Stomach (tissue), 9 donors: ENCODE results near the gene ANKRD40CL. TPM values are rescaled to one million over a fixed set of nuclear protein-coding genes. Genes with fewer than 3 reads are reported as not detected.
A peak's percentile ranks its signal among the peaks of the same experiment; 100 is the strongest.

Experiments used
- DNase-seq, 2 donors: peaks; one replicate each; pipeline versions ENCODE4 v3.0.0 to v3.0.0-alpha.2; 2013 to 2019
- H3K27ac ChIP-seq, 5 donors: fragments of 200-600 bp in 4 of 5; sonication (generic) in 4 of 5; one replicate each; pipeline ENCODE4 v1.5.1; 2013 to 2019; ENCODE audit warnings: mild to moderate bottlenecking in 1 of 5, moderate library complexity in 1 of 5
- H3K27me3 ChIP-seq, 3 donors: fragments of 200-600 bp; sonication (generic); one replicate each; pipeline ENCODE4 v1.5.1; 2017 to 2019; ENCODE audit warnings: mixed run types in 1 of 3
- H3K36me3 ChIP-seq, 4 donors: fragments of 200-600 bp; sonication (generic); 1 replicate in 3 of 4; 2 replicates in 1 of 4; pipeline ENCODE4 v1.5.1; 2016 to 2019
- H3K4me1 ChIP-seq, 4 donors: fragments of 200-600 bp; sonication (generic); one replicate each; pipeline ENCODE4 v1.5.1; 2016 to 2019
- H3K4me3 ChIP-seq, 4 donors: fragments of 200-600 bp; sonication (generic) in 3 of 4; one replicate each; pipeline ENCODE4 v1.5.1; 2016 to 2019; ENCODE audit warnings: mild to moderate bottlenecking in 1 of 4
- H3K9me3 ChIP-seq, 4 donors: fragments of 200-600 bp; sonication (generic); one replicate each; pipeline ENCODE4 v1.5.1; 2016 to 2019
- EP300 ChIP-seq: sonication (generic); formaldehyde crosslinking; IDR thresholded peaks from one replicate; pipeline ENCODE4 v1.6.1; 2017; ENCODE audit warnings: antibody characterized with exemption
- POLR2A ChIP-seq, 4 donors: fragments of 450-650 bp; IDR thresholded peaks; one replicate each; pipeline ENCODE4 v1.6.1; 2016; ENCODE audit warnings: antibody characterized with exemption in 4 of 4, control low read depth in 2 of 4, mild to moderate bottlenecking in 1 of 4, moderate library complexity in 1 of 4
- POLR2AphosphoS5 ChIP-seq, 3 donors: sonication (generic); formaldehyde crosslinking; IDR thresholded peaks; one replicate each; pipeline ENCODE4 v1.6.1; 2016; ENCODE audit warnings: antibody characterized with exemption in 3 of 3
- WGBS, 5 donors: extraction: QIAGEN DNeasy Blood & Tissue Kit in 3 of 5; methylation state at CpG; one replicate each; pipeline versions ENCODE4 v1.1.5 to v1.1.7; 2013 to 2018; 5-methylcytosine and 5-hydroxymethylcytosine counted together
- intact Hi-C: fragments of 100-400 bp; cut with DNase I; formaldehyde crosslinking; loops from one replicate; pipeline ENCODE4 v1.15.1; 2023; ENCODE audit warnings: low total_unique reads
- polyA plus RNA-seq, 3 donors: library from polyadenylated mRNA; stranded (reverse); fragments of 200-250 nt; gene quantifications; one replicate each; pipeline ENCODE4 v1.2.3, GENCODE V29; 2013
- total RNA-seq, 5 donors: library from RNA; depleted of rRNA; stranded (reverse); fragments of >200 nt; gene quantifications; one replicate each; pipeline versions ENCODE4 v1.1.0 to v1.2.3, GENCODE V29; 2014 to 2016
- TF ChIP-seq, protein P1 (sequence below), 7 experiments: fragments of 450-650 bp in 4 of 7; fragments of 200-600 bp in 3 of 7; sonication (generic) in 3 of 7; IDR thresholded peaks; one replicate each; pipeline ENCODE4 v1.5.1; 2016 to 2019; ENCODE audit warnings: antibody characterized with exemption in 7 of 7, control low read depth in 2 of 7, mild to moderate bottlenecking in 1 of 7
- donor health status: healthy with polysubstance abuse.
- donor health status: Bipolar disorder and iron deficiency.
- donor health status: healthy.

The ANKRD40CL gene
- total and polyA plus RNA-seq, 8 donors, result 0.40 to 19.4 (median 2.8) TPM; not detected in 3

DNA sequence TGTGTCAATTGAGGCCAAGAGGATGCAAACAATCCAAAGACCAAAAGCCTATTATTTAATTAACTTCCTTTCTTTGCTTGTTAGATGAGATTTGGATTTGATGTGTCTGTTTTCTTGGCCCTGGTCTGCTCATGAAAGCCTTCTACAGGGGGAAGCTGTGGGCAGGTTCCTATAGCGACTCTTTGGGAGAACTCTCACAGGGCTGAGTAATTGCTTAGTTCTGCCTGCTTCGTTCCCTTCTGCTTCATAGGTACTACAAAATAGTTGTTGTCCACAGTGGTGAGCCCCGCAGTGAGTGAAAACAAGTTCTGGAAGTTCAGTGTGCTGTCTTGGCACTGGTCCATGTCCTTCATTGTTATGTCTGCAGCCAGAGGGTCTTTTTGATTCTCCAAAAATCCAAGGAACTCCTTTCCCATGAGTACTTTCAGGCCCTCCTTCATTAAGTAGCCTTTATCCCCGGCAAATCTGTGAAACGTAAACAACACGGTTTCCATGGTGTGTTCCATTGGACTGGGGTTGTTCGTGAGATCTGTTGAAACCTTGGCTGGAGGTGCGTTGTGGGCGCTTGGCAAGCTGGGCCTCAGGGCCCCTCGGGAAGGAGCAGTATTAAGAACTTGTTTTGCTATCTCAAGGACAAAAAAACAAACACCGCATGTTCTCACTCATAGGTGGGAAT is 30.0 kb upstream of the ANKRD40CL start:
- TF ChIP-seq POLR2AphosphoS5 (IDR thresholded peaks at IDR 0.05) (no peak), EP300 (no peak), POLR2A (IDR thresholded peaks at IDR 0.05) (no peak)
- TF ChIP-seq, protein P1, sequence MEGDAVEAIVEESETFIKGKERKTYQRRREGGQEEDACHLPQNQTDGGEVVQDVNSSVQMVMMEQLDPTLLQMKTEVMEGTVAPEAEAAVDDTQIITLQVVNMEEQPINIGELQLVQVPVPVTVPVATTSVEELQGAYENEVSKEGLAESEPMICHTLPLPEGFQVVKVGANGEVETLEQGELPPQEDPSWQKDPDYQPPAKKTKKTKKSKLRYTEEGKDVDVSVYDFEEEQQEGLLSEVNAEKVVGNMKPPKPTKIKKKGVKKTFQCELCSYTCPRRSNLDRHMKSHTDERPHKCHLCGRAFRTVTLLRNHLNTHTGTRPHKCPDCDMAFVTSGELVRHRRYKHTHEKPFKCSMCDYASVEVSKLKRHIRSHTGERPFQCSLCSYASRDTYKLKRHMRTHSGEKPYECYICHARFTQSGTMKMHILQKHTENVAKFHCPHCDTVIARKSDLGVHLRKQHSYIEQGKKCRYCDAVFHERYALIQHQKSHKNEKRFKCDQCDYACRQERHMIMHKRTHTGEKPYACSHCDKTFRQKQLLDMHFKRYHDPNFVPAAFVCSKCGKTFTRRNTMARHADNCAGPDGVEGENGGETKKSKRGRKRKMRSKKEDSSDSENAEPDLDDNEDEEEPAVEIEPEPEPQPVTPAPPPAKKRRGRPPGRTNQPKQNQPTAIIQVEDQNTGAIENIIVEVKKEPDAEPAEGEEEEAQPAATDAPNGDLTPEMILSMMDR (IDR thresholded peaks at IDR 0.05), result no peak
- Histone ChIP-seq H3K9me3 (no peaks in the 10 kb centered on the region), H3K27ac (no peak overlapping the region), H3K4me3 (no peak overlapping the region), H3K36me3 (no peaks in the 10 kb centered on the region), H3K4me1 (peaks cover 0 to 7% (median 0%) of the 10 kb centered on the region in 4 donors), H3K27me3 (no peaks in the 10 kb centered on the region)
- DNase-seq, result peak in 1 of 2 donors; percentile 41
- intact Hi-C loops, result no loop called here
- WGBS, 5 donors, result 41 to 54% (median 50%) methylated on average over 11 of the region's 11 CpGs

DNA sequence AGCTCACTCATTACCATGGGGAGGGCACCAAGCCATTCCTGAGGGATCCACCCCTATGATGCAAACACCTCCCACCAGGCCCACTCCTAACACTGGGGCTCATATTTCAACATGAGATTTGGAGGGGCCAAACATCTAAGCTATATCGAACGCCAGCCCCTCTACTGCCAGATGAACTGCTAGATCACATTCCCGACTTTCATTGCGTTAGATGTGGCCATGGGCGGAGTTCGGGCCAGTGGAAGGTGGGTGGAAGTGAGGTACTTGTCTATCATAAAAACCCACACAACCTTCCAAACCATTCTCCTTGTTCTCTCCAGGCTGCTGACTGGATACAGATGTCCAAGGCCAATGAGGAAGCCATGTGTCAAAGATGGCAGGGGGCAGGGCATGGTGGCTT is 27.0 kb upstream of the ANKRD40CL start:
- peaks cover 0 to 7% (median 0%) of the 10 kb centered on the region in 4 donors for H3K4me1 ChIP-seq
- TF ChIP-seq, protein P1 (IDR thresholded peaks at IDR 0.05), result no peak
- no peak overlapping the region for H3K4me3 ChIP-seq
- H3K9me3 ChIP-seq, result no peaks in the 10 kb centered on the region
- H3K27me3 ChIP-seq, result no peaks in the 10 kb centered on the region
- whole genome bisulfite sequencing, 5 donors, result 91 to 98% (median 95%) methylated on average over 6 of the region's 6 CpGs
- no peaks in the 10 kb centered on the region for H3K36me3 ChIP-seq
- no peak for DNase-seq
- H3K27ac ChIP-seq, result no peak overlapping the region
- intact Hi-C loops, result loop anchor here (5.0 kb wide), 1 partner anchor 38 kb away; no protein-coding TSS in a partner anchor

DNA sequence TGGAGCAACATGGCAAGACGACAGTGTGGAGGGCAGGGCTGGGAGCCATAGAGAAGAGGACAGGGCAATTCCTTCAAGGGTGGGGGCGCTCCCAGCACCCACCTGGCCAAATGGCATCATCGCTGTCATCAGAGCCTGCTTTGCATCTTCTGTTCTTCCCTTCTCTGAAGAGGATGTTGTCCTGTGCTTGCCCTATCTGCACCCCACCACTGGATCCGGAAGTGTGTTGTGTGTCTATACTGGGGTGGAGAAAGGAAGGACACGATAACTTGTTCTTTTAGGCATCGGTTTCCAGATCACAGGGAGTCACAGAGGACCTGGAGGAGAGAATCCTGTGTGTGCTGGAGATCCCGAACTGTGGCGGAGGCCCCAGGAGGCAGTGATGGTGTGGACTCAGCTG is 25.7 kb upstream of the ANKRD40CL start:
- no peaks in the 10 kb centered on the region for H3K36me3 ChIP-seq
- intact Hi-C loops, result loop anchor here (5.0 kb wide), 1 partner anchor 39 kb away; no protein-coding TSS in a partner anchor
- DNase-seq, result no peak
- H3K27me3 ChIP-seq, result no peaks in the 10 kb centered on the region
- 88 to 97% (median 95%) methylated on average over 8 of the region's 8 CpGs for WGBS, 5 donors
- H3K4me3 ChIP-seq, result no peak overlapping the region
- H3K4me1 ChIP-seq, result peaks cover 0 to 7% (median 0%) of the 10 kb centered on the region in 4 donors
- TF ChIP-seq POLR2A (IDR thresholded peaks at IDR 0.05) (no peak), POLR2AphosphoS5 (IDR thresholded peaks at IDR 0.05) (no peak), EP300 (no peak)
- TF ChIP-seq, protein P1 (IDR thresholded peaks at IDR 0.05), result no peak
- no peaks in the 10 kb centered on the region for H3K9me3 ChIP-seq
- no peak overlapping the region for H3K27ac ChIP-seq

DNA sequence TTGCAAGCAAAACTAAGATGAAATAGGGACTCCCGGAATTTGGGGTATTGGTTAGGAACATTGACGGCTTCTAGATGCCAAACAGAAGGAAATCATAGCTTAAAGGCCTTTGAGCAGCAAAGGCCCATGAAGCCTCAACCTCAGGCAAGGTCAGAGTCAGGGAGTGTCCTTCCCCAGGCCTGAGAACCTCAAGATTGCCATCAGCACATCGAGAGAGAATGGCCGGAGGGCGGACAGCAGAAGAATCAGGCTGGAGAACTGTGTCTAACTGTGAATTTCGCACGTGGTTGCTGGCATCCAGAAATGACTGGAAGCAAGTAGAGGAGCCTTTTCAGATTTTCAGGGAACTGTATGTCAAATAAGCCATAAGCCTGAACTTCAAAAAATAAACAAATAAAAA is 24.8 kb upstream of the ANKRD40CL start:
- Histone ChIP-seq H3K27ac (no peak overlapping the region), H3K4me1 (peaks cover 0 to 2% (median 0%) of the 10 kb centered on the region in 4 donors), H3K36me3 (no peaks in the 10 kb centered on the region), H3K4me3 (no peak overlapping the region), H3K9me3 (no peaks in the 10 kb centered on the region), H3K27me3 (no peaks in the 10 kb centered on the region)
- no peak for DNase-seq
- intact Hi-C loops, result loop anchor here (5.0 kb wide), 1 partner anchor 40 kb away; no protein-coding TSS in a partner anchor
- TF ChIP-seq POLR2A (IDR thresholded peaks at IDR 0.05) (no peak), POLR2AphosphoS5 (IDR thresholded peaks at IDR 0.05) (no peak), EP300 (no peak)
- TF ChIP-seq, protein P1 (IDR thresholded peaks at IDR 0.05), result no peak
- 88 to 92% (median 90%) methylated on average over 7 of the region's 7 CpGs for WGBS, 5 donors
